Measurements from ENCODE around the gene PPP4R1.

Gene PPP4R1

GRCh38 chr18:9507565-9508088 is 106.7 kb downstream of the PPP4R1 start:
- DNase-seq (ENCODE audit: low read depth in 2 of 2): no peak

GRCh38 chr18:9506046-9506792 is 108.1 kb downstream of the PPP4R1 start:
- no peak for DNase-seq (ENCODE audit: low read depth in 2 of 2)

Data from stimulated activated CD4-positive, alpha-beta T cell treated with anti-CD3 and anti-CD28 coated beads, Interleukin-4, amount 100 ng/mL, for 48 hours (primary cell).